NT2/D1 (cell line): Measurements from ENCODE around the gene TCF21.
"Not testable (repeated sequence)": the region's sequence is repeated elsewhere in the genome, so short reads cannot be mapped to it uniquely, and the experiment has no call there.

Source experiments
- DNase-seq: peaks from one replicate; pipeline ENCODE4 v3.0.0-alpha.2; 2011; ENCODE audit warnings: low read depth, low spot score
- H3K27me3 ChIP-seq: 2 replicates; pipeline ENCODE4 v1.6.0; 2011; ENCODE audit warnings: mild to moderate bottlenecking; ENCODE audit not compliant: insufficient read length, insufficient read depth
- H3K36me3 ChIP-seq: 2 replicates; pipeline ENCODE4 v1.6.1; 2011; ENCODE audit warnings: mild to moderate bottlenecking, low read length, mixed read lengths; ENCODE audit not compliant: insufficient read depth, insufficient read length
- H3K4me1 ChIP-seq: 2 replicates; pipeline ENCODE4 v1.5.1; 2011; ENCODE audit not compliant: insufficient read depth, insufficient read length
- H3K4me3 ChIP-seq: 2 replicates; pipeline ENCODE4 v1.5.1; 2011; ENCODE audit warnings: low read depth; ENCODE audit not compliant: insufficient read length
- H3K9ac ChIP-seq: 2 replicates; pipeline ENCODE4 v1.6.0; 2011; ENCODE audit warnings: low read depth; ENCODE audit not compliant: insufficient read length
- H3K9me3 ChIP-seq: 2 replicates; pipeline ENCODE4 v1.5.1; 2011; ENCODE audit warnings: mild to moderate bottlenecking, low read length; ENCODE audit not compliant: insufficient read depth
- SUZ12 ChIP-seq: IDR thresholded peaks from 2 replicates; pipeline ENCODE4 v1.6.1; 2011; ENCODE audit not compliant: insufficient read length, insufficient read depth; ENCODE audit errors: extremely low read depth
- YY1 ChIP-seq: IDR thresholded peaks from 2 replicates; pipeline ENCODE4 v1.6.1; 2011; ENCODE audit not compliant: insufficient read length, insufficient read depth
- ZNF274 ChIP-seq: IDR thresholded peaks from 2 replicates; pipeline ENCODE4 v1.6.1; 2011; ENCODE audit warnings: mild to moderate bottlenecking, low read depth, low read length

TCF21 gene

GRCh38 chr6:133855991-133856370 is 32.9 kb upstream of the TCF21 start:
- no peak for TF ChIP-seq SUZ12
- TF ChIP-seq YY1: no peak
- TF ChIP-seq ZNF274: no peak
- Histone ChIP-seq H3K27me3 (peaks cover 41% of the 10 kb centered on the region), H3K36me3 (no peaks in the 10 kb centered on the region), H3K4me1 (no peaks in the 10 kb centered on the region), H3K4me3 (no peak overlapping the region), H3K9ac (no peak overlapping the region), H3K9me3 (no peaks in the 10 kb centered on the region)
- no peak for DNase-seq

- H3K36me3 ChIP-seq: no peaks in the 10 kb centered on the region
- H3K9me3 ChIP-seq: no peaks in the 10 kb centered on the region
- peaks cover 41% of the 10 kb centered on the region for H3K27me3 ChIP-seq
- TF ChIP-seq ZNF274 (no peak), SUZ12 (no peak), YY1 (no peak)
- no peak overlapping the region for H3K4me3 ChIP-seq
- H3K9ac ChIP-seq: no peak overlapping the region
- no peaks in the 10 kb centered on the region for H3K4me1 ChIP-seq
- no peak for DNase-seq
Observed at GRCh38 chr6:133856911-133857310, 32.0 kb upstream of the TCF21 start.

GRCh38 chr6:133857696-133858095 is 31.2 kb upstream of the TCF21 start:
- TF ChIP-seq YY1: no peak
- no peak for TF ChIP-seq SUZ12
- TF ChIP-seq ZNF274: no peak
- H3K27me3 ChIP-seq: peaks cover 38% of the 10 kb centered on the region
- no peak overlapping the region for H3K4me3 ChIP-seq
- peaks cover 4% of the 10 kb centered on the region; the same call in 1 of the 2 replicates for H3K9me3 ChIP-seq
- H3K4me1 ChIP-seq: no peaks in the 10 kb centered on the region
- DNase-seq: no peak
- no peaks in the 10 kb centered on the region for H3K36me3 ChIP-seq
- H3K9ac ChIP-seq: no peak overlapping the region

- H3K9me3 ChIP-seq: peaks cover 18% of the 10 kb centered on the region; the same call in 1 of the 2 replicates
- not testable (repeated sequence) for H3K27me3 ChIP-seq, H3K36me3 ChIP-seq, DNase-seq, H3K9ac ChIP-seq, H3K4me1 ChIP-seq, H3K4me3 ChIP-seq
Observed at GRCh38 chr6:133861337-133861736, 27.6 kb upstream of the TCF21 start.

GRCh38 chr6:133863228-133863627 is 25.7 kb upstream of the TCF21 start:
- no peak for DNase-seq
- Histone ChIP-seq H3K4me1 (no peaks in the 10 kb centered on the region), H3K36me3 (no peaks in the 10 kb centered on the region), H3K27me3 (no peaks in the 10 kb centered on the region), H3K4me3 (no peak overlapping the region), H3K9ac (no peak overlapping the region), H3K9me3 (peaks cover 18% of the 10 kb centered on the region; the same call in 1 of the 2 replicates)
- no peak for TF ChIP-seq YY1
- no peak for TF ChIP-seq SUZ12
- TF ChIP-seq ZNF274: no peak

- no peak for DNase-seq
- no peak overlapping the region for H3K9ac ChIP-seq
- TF ChIP-seq ZNF274 (no peak), YY1 (no peak), SUZ12 (no peak)
- H3K36me3 ChIP-seq: no peaks in the 10 kb centered on the region
- H3K4me3 ChIP-seq: no peak overlapping the region
- no peaks in the 10 kb centered on the region for H3K27me3 ChIP-seq
- no peaks in the 10 kb centered on the region for H3K4me1 ChIP-seq
- H3K9me3 ChIP-seq: peaks cover 18% of the 10 kb centered on the region; the same call in 1 of the 2 replicates
Observed at GRCh38 chr6:133865680-133866079, 23.2 kb upstream of the TCF21 start.

- Histone ChIP-seq H3K4me3 (no peak overlapping the region), H3K27me3 (no peaks in the 10 kb centered on the region), H3K4me1 (no peaks in the 10 kb centered on the region), H3K9me3 (no peaks in the 10 kb centered on the region), H3K9ac (no peak overlapping the region), H3K36me3 (no peaks in the 10 kb centered on the region)
- no peak for TF ChIP-seq ZNF274
- TF ChIP-seq YY1: no peak
- TF ChIP-seq SUZ12: no peak
- no peak for DNase-seq
Observed at GRCh38 chr6:133871131-133871530, 17.8 kb upstream of the TCF21 start.

GRCh38 chr6:133873538-133873937 is 15.4 kb upstream of the TCF21 start:
- Histone ChIP-seq H3K27me3 (no peaks in the 10 kb centered on the region), H3K36me3 (no peaks in the 10 kb centered on the region), H3K9ac (no peak overlapping the region), H3K9me3 (no peaks in the 10 kb centered on the region), H3K4me3 (no peak overlapping the region), H3K4me1 (no peaks in the 10 kb centered on the region)
- no peak for DNase-seq
- no peak for TF ChIP-seq SUZ12
- no peak for TF ChIP-seq ZNF274
- TF ChIP-seq YY1: no peak
